SKM-1 treated with dmso at 0.1 percent for 144 hours (cell line): ENCODE results near the gene DCP1A.
"Not testable (repeated sequence)": the region's sequence is repeated elsewhere in the genome, so short reads cannot be mapped to it uniquely, and the experiment has no call there.

ENCODE experiments used
- DNase-seq: peaks from one replicate; lab custom pipeline; 2025; ENCODE audit not compliant: unreplicated experiment; lab: John Stamatoyannopoulos, UW

Gene DCP1A

GRCh38 chr3:53347261-53348064, at the start of gene DCP1A:
Gene DCP1A, minus strand, starts transcription at chr3:53347543. Its CDS starts 26 bp downstream, at chr3:53347517.
- DNase-seq: peak; percentile 91

- no peak for DNase-seq
Observed at GRCh38 chr3:53384465-53385423, 37.4 kb upstream of the DCP1A start.

- DNase-seq: no peak
Observed at GRCh38 chr3:53382106-53382505, 34.8 kb upstream of the DCP1A start.

- DNase-seq: no peak
Observed at GRCh38 chr3:53380306-53380705, 33.0 kb upstream of the DCP1A start.

GRCh38 chr3:53379898-53380297, 32.6 kb upstream of the DCP1A start:
- DNase-seq: no peak

GRCh38 chr3:53377794-53378193, 30.5 kb upstream of the DCP1A start:
- DNase-seq: no peak

- no peak for DNase-seq
Observed at GRCh38 chr3:53376679-53377078, 29.3 kb upstream of the DCP1A start.

GRCh38 chr3:53375019-53375418, 27.7 kb upstream of the DCP1A start:
- peak; percentile 65 for DNase-seq

- not testable (repeated sequence) for DNase-seq
Observed at GRCh38 chr3:53370719-53371118, 23.4 kb upstream of the DCP1A start.

- peak; percentile 77 for DNase-seq
Observed at GRCh38 chr3:53361852-53362251, 14.5 kb upstream of the DCP1A start.

- no peak for DNase-seq
Observed at GRCh38 chr3:53357458-53357857, 10.1 kb upstream of the DCP1A start.

GRCh38 chr3:53354945-53355498, 7.7 kb upstream of the DCP1A start:
- no peak for DNase-seq

GRCh38 chr3:53353202-53353601, 5.9 kb upstream of the DCP1A start:
- no peak for DNase-seq

- DNase-seq: peak; percentile 91
Observed at GRCh38 chr3:53350652-53351051, 3.3 kb upstream of the DCP1A start.

- DNase-seq: not testable (repeated sequence)
Observed at GRCh38 chr3:53348118-53348517, 775 bp upstream of the DCP1A start.

GRCh38 chr3:53346922-53347260, 452 bp downstream of the DCP1A start:
- no peak for DNase-seq

GRCh38 chr3:53346514-53346913, 829 bp downstream of the DCP1A start:
- no peak for DNase-seq

GRCh38 chr3:53342353-53342752, 5.0 kb downstream of the DCP1A start:
- DNase-seq: no peak

GRCh38 chr3:53337167-53337940, 10.0 kb downstream of the DCP1A start:
- no peak for DNase-seq

- no peak for DNase-seq
Observed at GRCh38 chr3:53334742-53335141, 12.6 kb downstream of the DCP1A start.

- DNase-seq: no peak
Observed at GRCh38 chr3:53331871-53332270, 15.5 kb downstream of the DCP1A start.
